ENCODE measurements around the gene TNNT1.
"Not testable (repeated sequence)": the region's sequence is repeated elsewhere in the genome, so short reads cannot be mapped to it uniquely, and the experiment has no call there.

The TNNT1 gene

GRCh38 chr19:55136399-55137102, 12.5 kb downstream of the TNNT1 start:
- DNase-seq: no peak

GRCh38 chr19:55134736-55135135, 14.3 kb downstream of the TNNT1 start:
- DNase-seq: no peak

GRCh38 chr19:55133639-55134444, 15.2 kb downstream of the TNNT1 start:
- DNase-seq: no peak

- DNase-seq: no peak
Observed at GRCh38 chr19:55132453-55133129, 16.4 kb downstream of the TNNT1 start.

GRCh38 chr19:55131421-55131820, 17.6 kb downstream of the TNNT1 start:
- DNase-seq: no peak

- no peak for DNase-seq
Observed at GRCh38 chr19:55119053-55119452, 30.0 kb downstream of the TNNT1 start.

DNA sequence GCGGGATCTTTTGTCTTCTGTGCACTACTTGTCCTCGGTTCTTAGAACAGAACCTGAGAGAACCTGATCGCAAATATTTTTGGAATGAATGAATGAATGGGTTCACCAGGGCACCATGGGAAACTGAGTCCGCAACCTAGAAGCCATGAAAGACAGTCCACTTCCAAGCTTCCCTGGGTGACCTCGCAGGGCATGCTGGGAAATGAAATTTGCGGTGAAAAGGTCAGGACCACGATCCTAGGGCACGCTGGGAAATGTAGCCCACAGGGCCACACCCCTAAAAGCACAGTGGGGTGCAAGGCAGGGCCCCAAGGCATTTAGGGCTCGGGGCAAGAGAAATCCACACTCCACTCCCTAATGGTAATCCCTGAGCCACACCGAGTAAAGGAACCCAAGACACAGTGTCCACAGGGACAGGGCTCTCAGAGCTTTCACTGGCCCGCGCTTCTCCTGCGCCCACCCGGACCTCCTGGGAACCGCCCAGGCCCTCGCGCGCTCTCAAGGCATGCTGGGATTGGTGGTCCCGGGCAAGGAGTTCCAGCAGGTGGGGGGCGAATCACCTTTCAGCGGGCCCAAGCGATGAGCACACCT, 30.5 kb downstream of the TNNT1 start:
- DNase-seq: peak; percentile 62

GRCh38 chr19:55117663-55118391, 31.2 kb downstream of the TNNT1 start:
- DNase-seq: peak; percentile 98

- peak; percentile 36 for DNase-seq
Observed at GRCh38 chr19:55116859-55117662, 31.9 kb downstream of the TNNT1 start, which contains the start of gene PPP1R12C. TSS of gene PPP1R12C (minus strand) at chr19:55117637. CDS start at chr19:55117543, 94 bp downstream.

DNA sequence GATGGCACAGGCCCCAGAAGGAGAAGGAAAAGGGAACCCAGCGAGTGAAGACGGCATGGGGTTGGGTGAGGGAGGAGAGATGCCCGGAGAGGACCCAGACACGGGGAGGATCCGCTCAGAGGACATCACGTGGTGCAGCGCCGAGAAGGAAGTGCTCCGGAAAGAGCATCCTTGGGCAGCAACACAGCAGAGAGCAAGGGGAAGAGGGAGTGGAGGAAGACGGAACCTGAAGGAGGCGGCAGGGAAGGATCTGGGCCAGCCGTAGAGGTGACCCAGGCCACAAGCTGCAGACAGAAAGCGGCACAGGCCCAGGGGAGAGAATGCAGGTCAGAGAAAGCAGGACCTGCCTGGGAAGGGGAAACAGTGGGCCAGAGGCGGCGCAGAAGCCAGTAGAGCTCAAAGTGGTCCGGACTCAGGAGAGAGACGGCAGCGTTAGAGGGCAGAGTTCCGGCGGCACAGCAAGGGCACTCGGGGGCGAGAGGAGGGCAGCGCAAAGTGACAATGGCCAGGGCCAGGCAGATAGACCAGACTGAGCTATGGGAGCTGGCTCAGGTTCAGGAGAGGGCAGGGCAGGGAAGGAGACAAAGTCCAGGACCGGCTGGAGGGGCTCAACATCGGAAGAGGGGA, 32.7 kb downstream of the TNNT1 start:
- DNase-seq: peak; percentile 74

DNA sequence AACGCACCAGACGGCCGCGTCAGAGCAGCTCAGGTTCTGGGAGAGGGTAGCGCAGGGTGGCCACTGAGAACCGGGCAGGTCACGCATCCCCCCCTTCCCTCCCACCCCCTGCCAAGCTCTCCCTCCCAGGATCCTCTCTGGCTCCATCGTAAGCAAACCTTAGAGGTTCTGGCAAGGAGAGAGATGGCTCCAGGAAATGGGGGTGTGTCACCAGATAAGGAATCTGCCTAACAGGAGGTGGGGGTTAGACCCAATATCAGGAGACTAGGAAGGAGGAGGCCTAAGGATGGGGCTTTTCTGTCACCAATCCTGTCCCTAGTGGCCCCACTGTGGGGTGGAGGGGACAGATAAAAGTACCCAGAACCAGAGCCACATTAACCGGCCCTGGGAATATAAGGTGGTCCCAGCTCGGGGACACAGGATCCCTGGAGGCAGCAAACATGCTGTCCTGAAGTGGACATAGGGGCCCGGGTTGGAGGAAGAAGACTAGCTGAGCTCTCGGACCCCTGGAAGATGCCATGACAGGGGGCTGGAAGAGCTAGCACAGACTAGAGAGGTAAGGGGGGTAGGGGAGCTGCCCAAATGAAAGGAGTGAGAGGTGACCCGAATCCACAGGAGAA, 33.5 kb downstream of the TNNT1 start:
- DNase-seq: no peak

DNA sequence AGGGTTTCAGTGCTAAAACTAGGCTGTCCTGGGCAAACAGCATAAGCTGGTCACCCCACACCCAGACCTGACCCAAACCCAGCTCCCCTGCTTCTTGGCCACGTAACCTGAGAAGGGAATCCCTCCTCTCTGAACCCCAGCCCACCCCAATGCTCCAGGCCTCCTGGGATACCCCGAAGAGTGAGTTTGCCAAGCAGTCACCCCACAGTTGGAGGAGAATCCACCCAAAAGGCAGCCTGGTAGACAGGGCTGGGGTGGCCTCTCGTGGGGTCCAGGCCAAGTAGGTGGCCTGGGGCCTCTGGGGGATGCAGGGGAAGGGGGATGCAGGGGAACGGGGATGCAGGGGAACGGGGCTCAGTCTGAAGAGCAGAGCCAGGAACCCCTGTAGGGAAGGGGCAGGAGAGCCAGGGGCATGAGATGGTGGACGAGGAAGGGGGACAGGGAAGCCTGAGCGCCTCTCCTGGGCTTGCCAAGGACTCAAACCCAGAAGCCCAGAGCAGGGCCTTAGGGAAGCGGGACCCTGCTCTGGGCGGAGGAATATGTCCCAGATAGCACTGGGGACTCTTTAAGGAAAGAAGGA, 34.4 kb downstream of the TNNT1 start:
- DNase-seq: no peak

GRCh38 chr19:55113570-55114039, 35.4 kb downstream of the TNNT1 start:
- DNase-seq: no peak

- no peak for DNase-seq
Observed at GRCh38 chr19:55112777-55113569, 36.0 kb downstream of the TNNT1 start.

DNA sequence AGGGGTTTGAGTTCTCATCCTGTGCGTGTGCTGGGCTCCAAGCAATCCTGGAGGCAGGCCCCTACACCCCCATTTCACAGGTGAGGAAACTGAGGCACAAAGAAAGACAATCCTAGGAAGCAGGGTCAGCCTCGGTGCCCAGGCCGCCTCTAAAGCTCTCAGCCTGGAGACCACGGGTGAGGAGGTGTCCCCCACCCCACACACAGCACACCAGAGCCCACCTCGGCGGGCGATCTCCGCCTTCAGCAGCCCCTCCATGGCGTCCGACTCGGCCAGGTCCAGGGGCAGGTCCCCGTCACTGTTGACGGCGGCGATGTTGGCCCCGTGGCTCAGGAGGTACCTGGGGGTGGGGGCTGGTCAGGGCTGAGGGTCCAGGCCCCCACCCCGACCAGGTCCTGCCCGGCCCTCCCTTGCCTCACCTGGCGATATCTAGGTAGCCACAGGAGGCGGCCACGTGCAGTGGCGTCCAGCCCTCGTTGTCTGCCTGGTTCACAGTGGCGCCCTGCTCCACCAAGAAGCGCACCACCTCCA, 36.7 kb downstream of the TNNT1 start:
- no peak for DNase-seq

- no peak for DNase-seq
Observed at GRCh38 chr19:55111238-55111831, 37.7 kb downstream of the TNNT1 start.

- DNase-seq: no peak
Observed at GRCh38 chr19:55109527-55110291, 39.3 kb downstream of the TNNT1 start.

DNA sequence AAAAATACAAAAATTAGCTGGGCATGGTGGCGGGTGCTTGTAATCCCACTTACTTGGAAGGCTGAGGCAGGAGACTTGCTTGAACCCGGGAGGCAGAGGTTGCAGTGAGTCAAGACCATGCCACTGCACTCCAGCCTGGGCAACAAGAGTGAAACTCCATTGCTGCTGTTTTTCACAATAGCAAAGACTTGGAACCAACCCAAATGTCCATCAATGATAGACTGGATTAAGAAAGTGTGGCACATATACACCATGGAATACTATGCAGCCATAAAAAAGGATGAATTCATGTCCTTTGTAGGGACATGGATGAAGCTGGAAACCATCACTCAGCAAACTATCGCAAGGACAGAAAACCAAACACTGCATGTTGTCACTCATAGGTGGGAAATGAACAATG, 41.8 kb downstream of the TNNT1 start:
- DNase-seq: not testable (repeated sequence)
